Fibroblast of skin of back (primary cell): Measurements from ENCODE around the gene BAIAP3.

Source experiments
- DNase-seq: peaks from one replicate; pipeline ENCODE4 v3.0.0-alpha.2; 2013

The BAIAP3 gene

GRCh38 chr16:1299012-1299867, 34.2 kb upstream of the BAIAP3 start:
- no peak for DNase-seq

- no peak for DNase-seq
Measured at GRCh38 chr16:1299868-1300203, 33.6 kb upstream of the BAIAP3 start.

GRCh38 chr16:1300664-1301476, 32.6 kb upstream of the BAIAP3 start:
- peak; percentile 54 for DNase-seq

GRCh38 chr16:1301562-1301961, 31.9 kb upstream of the BAIAP3 start:
- DNase-seq: no peak

GRCh38 chr16:1305823-1306222, 27.6 kb upstream of the BAIAP3 start:
- no peak for DNase-seq

- DNase-seq: no peak
Measured at GRCh38 chr16:1306334-1306733, 27.1 kb upstream of the BAIAP3 start.

GRCh38 chr16:1308036-1308976, 25.1 kb upstream of the BAIAP3 start:
- peak; percentile 56 for DNase-seq

- DNase-seq: peak; percentile 98
Measured at GRCh38 chr16:1308977-1309885, 24.2 kb upstream of the BAIAP3 start, which contains the start of gene UBE2I. TSS of gene UBE2I (plus strand) at chr16:1309636. CDS start at chr16:1314031, 4,395 bp downstream.

GRCh38 chr16:1309888-1310831, 23.3 kb upstream of the BAIAP3 start:
- peak; percentile 18 for DNase-seq

- DNase-seq: peak; percentile 17
Measured at GRCh38 chr16:1310832-1311200, 22.6 kb upstream of the BAIAP3 start.

- no peak for DNase-seq
Measured at GRCh38 chr16:1311212-1311737, 22.2 kb upstream of the BAIAP3 start.

GRCh38 chr16:1311738-1312466, 21.5 kb upstream of the BAIAP3 start:
- no peak for DNase-seq

- DNase-seq: no peak
Measured at GRCh38 chr16:1312467-1312816, 21.0 kb upstream of the BAIAP3 start.

- no peak for DNase-seq
Measured at GRCh38 chr16:1312903-1313302, 20.5 kb upstream of the BAIAP3 start.

- no peak for DNase-seq
Measured at GRCh38 chr16:1313721-1314369, 19.6 kb upstream of the BAIAP3 start.

- DNase-seq: no peak
Measured at GRCh38 chr16:1314399-1315068, 18.9 kb upstream of the BAIAP3 start.

GRCh38 chr16:1315081-1316032, 18.1 kb upstream of the BAIAP3 start:
- no peak for DNase-seq
